MCF 10A (cell line): ENCODE measurements around the gene SLC39A10. TPM values are rescaled to one million over a fixed set of nuclear protein-coding genes. Genes with fewer than 3 reads are reported as not detected.
"Not testable (repeated sequence)": the region's sequence is repeated elsewhere in the genome, so short reads cannot be mapped to it uniquely, and the experiment has no call there.

Experiments
- BruUV-seq: library from RNA; stranded (reverse); fragments of 400-500 nt; replicated peaks from 2 replicates; lab custom pipeline; 2021; lab: Mats Ljungman, UMichigan
- CTCF ChIA-PET: fragments of 300-600 bp; sonication (Branson Sonifier 250); formaldehyde crosslinking; extraction: SDS; loops from one replicate; lab custom pipeline; 2021; ENCODE audit warnings: antibody characterized with exemption, inconsistent platforms; lab: Yijun Ruan, JAX
- POLR2A ChIA-PET: fragments of 300-600, 350-650 bp; sonication (Branson Sonifier 250); formaldehyde crosslinking; extraction: SDS; loops from one replicate; lab custom pipeline; 2020; ENCODE audit warnings: antibody characterized with exemption, inconsistent platforms; lab: Yijun Ruan, JAX
- DNase-seq: peaks from one replicate; pipeline ENCODE4 v3.0.0-alpha.2; 2018; ENCODE audit not compliant: unreplicated experiment
- H3K27ac Mint-ChIP-seq: one replicate; pipeline ENCODE4 v1.8.0; 2022; ENCODE audit warnings: mild to moderate bottlenecking, low read depth, mixed read lengths; ENCODE audit not compliant: unreplicated experiment
- H3K27me3 Mint-ChIP-seq: one replicate; pipeline ENCODE4 v1.8.0; 2022; ENCODE audit warnings: mixed read lengths; ENCODE audit not compliant: insufficient read depth, unreplicated experiment
- H3K36me3 Mint-ChIP-seq: one replicate; pipeline ENCODE4 v1.8.0; 2022; ENCODE audit warnings: mild to moderate bottlenecking, moderate library complexity, mixed read lengths; ENCODE audit not compliant: insufficient read depth, unreplicated experiment
- H3K4me1 Mint-ChIP-seq: one replicate; pipeline ENCODE4 v1.8.0; 2022; ENCODE audit warnings: mixed read lengths; ENCODE audit not compliant: insufficient read depth, unreplicated experiment
- H3K4me3 Mint-ChIP-seq: one replicate; pipeline ENCODE4 v1.8.0; 2022; ENCODE audit warnings: mild to moderate bottlenecking, moderate library complexity, mixed read lengths; ENCODE audit not compliant: unreplicated experiment
- H3K9me3 Mint-ChIP-seq: one replicate; pipeline ENCODE4 v1.8.0; 2022; ENCODE audit warnings: mixed read lengths; ENCODE audit not compliant: unreplicated experiment
- CTCF ChIP-seq: fragments of 200-600 bp; IDR thresholded peaks from one replicate; pipeline ENCODE4 v1.8.0; 2022; ENCODE audit warnings: antibody characterized with exemption, mild to moderate bottlenecking; ENCODE audit not compliant: unreplicated experiment
- intact Hi-C: fragments of 100-400 bp; cut with micrococcal nuclease; formaldehyde crosslinking; loops from 2 replicates; pipeline ENCODE4 v1.14.1; 2022
- total RNA-seq: library from RNA; stranded (reverse); gene quantifications from 2 replicates; pipeline ENCODE4 v1.2.3, GENCODE V29; 2022

Gene SLC39A10
- total RNA-seq, 1 experiment from 2014 or later, result 59.8 TPM

DNA sequence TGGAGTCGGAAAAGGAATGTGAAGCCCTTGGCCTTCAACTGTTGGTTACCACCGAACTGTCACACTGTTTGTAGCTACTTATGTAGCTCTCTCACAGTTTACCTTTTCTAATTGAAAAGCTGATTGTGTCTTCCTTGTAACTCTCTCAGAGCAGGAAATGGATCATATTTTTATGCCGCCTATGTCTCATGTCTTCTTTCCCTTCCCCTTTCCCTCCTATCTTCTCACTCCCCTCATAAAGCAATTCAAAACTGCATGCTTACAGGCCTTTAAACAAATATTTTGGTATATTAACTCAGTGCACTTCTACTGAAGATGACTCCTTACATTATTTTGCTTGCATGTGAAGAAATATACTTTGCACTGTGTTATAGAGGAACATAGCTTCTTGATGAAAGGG lies 6.0 kb downstream of the SLC39A10 start:
- Mint-ChIP-seq H3K27me3 (no peaks in the 10 kb centered on the region), H3K36me3 (peaks cover 9% of the 10 kb centered on the region), H3K4me3 (no peak overlapping the region), H3K27ac (peak overlapping the region; percentile 46), H3K4me1 (peaks cover 11% of the 10 kb centered on the region), H3K9me3 (no peaks in the 10 kb centered on the region)
- CTCF ChIA-PET, result interaction anchor here (0.6 to 1.5 kb wide), 4 partner anchors 10 to 343 kb away, joined by 3 to 8 read pairs (median 6); no protein-coding TSS in a partner anchor
- DNase-seq, result no peak
- intact Hi-C loops, result no loop called here
- POLR2A ChIA-PET, result interaction anchor here (1.0 to 1.6 kb wide), 5 partner anchors 14 to 345 kb away, joined by 4 to 6 read pairs (median 4); no protein-coding TSS in a partner anchor
- BruUV-seq, result no TSS peak
- TF ChIP-seq CTCF, result no peak

DNA sequence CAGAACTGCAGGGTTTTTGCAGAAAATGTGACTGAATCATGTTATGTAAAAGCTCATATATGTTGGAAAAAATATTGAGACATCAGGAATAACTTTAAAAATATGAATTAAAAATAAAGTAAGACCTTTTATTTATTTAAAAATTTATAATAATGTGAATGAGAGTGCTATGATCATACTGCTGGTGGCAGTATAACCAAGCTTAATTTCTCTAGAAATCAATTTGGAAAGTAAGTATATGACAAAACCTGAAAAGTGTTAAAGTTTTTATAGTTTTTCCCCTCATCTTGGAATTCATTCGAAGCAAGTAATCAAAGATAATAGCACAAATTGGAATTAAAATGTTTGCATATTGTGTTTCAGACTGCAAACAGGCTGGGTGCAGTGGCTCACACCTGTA lies 7.5 kb downstream of the SLC39A10 start:
- POLR2A ChIA-PET, result interaction anchor here (0.6 to 1.6 kb wide), 7 partner anchors 7 to 508 kb away, joined by 3 to 8 read pairs (median 3); partner anchors contain the start of gene SLC39A10
- no TSS peak for BruUV-seq
- H3K27me3 Mint-ChIP-seq, result no peaks in the 10 kb centered on the region
- no peak for DNase-seq
- CTCF ChIA-PET, result interaction anchor here (0.7 to 6.0 kb wide), 10 partner anchors 9 to 403 kb away, joined by 3 to 32 read pairs (median 4); partner anchors contain the start of gene DNAH7
- peaks cover 11% of the 10 kb centered on the region for H3K4me1 Mint-ChIP-seq
- TF ChIP-seq CTCF, result peak; percentile 12
- H3K27ac Mint-ChIP-seq, result no peak overlapping the region
- intact Hi-C loops, result loop anchor here (1.0 kb wide), 2 partner anchors 274 to 402 kb away; no protein-coding TSS in a partner anchor
- peaks cover 5% of the 10 kb centered on the region for H3K36me3 Mint-ChIP-seq
- H3K9me3 Mint-ChIP-seq, result no peaks in the 10 kb centered on the region
- no peak overlapping the region for H3K4me3 Mint-ChIP-seq

DNA sequence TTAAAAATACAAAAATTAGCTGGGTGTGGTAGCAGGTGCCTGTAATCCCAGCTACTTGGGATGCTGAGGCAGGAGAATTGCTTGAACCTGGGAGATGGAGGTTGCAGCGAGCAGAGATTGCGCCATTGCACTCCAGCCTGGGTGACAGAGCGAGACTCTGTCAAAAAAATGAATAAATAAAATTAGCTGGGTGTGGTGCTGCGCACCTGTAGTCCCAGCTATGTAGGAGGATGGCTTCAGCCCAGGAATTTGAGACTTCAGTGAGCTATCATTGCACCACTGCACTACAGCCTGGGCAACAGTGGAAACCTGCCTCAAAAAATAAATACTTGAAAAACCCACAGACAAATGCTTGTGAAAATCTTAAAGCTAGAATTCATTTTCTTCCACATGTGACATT lies 8.1 kb downstream of the SLC39A10 start:
- H3K9me3 Mint-ChIP-seq, H3K27me3 Mint-ChIP-seq, H3K4me3 Mint-ChIP-seq, DNase-seq, intact Hi-C loops, H3K36me3 Mint-ChIP-seq, BruUV-seq, H3K27ac Mint-ChIP-seq: not testable (repeated sequence)
- ChIA-PET POLR2A (interaction anchor here (0.6 to 2.2 kb wide), 7 partner anchors 8 to 345 kb away, joined by 3 to 8 read pairs (median 4); partner anchors contain the start of gene SLC39A10), CTCF (interaction anchor here (0.6 to 6.0 kb wide), 8 partner anchors 89 to 403 kb away, joined by 3 to 32 read pairs (median 4); partner anchors contain the start of gene DNAH7)
- H3K4me1 Mint-ChIP-seq, result peaks cover 11% of the 10 kb centered on the region

GRCh38 chr2:195666113-195666712 lies 9.2 kb downstream of the SLC39A10 start:
- H3K27ac Mint-ChIP-seq, result no peak overlapping the region
- ChIA-PET CTCF (interaction anchor here (0.6 to 6.0 kb wide), 7 partner anchors 76 to 401 kb away, joined by 3 to 32 read pairs (median 5); partner anchors contain the start of gene DNAH7), POLR2A (interaction anchor here (0.6 to 2.2 kb wide), 7 partner anchors 9 to 346 kb away, joined by 3 to 8 read pairs (median 6); partner anchors contain the start of gene SLC39A10)
- H3K27me3 Mint-ChIP-seq, result no peaks in the 10 kb centered on the region
- no peak for TF ChIP-seq CTCF
- no TSS peak for BruUV-seq
- H3K4me3 Mint-ChIP-seq, result no peak overlapping the region
- intact Hi-C loops, result no loop called here
- H3K36me3 Mint-ChIP-seq, result peaks cover 5% of the 10 kb centered on the region
- DNase-seq, result no peak
- H3K4me1 Mint-ChIP-seq, result peaks cover 11% of the 10 kb centered on the region
- H3K9me3 Mint-ChIP-seq, result no peaks in the 10 kb centered on the region
